ENCODE results near the gene DOCK2. TPM values are rescaled to one million over a fixed set of nuclear protein-coding genes. Genes with fewer than 3 reads are reported as not detected.
A peak's percentile ranks its signal among the peaks of the same experiment; 100 is the strongest.

The DOCK2 gene
- total RNA-seq, 5 donors from 2014 or later (not counting 1 experiment from before 2014, with no cell fraction given) = 168 to 303 (median 197) TPM

DNA sequence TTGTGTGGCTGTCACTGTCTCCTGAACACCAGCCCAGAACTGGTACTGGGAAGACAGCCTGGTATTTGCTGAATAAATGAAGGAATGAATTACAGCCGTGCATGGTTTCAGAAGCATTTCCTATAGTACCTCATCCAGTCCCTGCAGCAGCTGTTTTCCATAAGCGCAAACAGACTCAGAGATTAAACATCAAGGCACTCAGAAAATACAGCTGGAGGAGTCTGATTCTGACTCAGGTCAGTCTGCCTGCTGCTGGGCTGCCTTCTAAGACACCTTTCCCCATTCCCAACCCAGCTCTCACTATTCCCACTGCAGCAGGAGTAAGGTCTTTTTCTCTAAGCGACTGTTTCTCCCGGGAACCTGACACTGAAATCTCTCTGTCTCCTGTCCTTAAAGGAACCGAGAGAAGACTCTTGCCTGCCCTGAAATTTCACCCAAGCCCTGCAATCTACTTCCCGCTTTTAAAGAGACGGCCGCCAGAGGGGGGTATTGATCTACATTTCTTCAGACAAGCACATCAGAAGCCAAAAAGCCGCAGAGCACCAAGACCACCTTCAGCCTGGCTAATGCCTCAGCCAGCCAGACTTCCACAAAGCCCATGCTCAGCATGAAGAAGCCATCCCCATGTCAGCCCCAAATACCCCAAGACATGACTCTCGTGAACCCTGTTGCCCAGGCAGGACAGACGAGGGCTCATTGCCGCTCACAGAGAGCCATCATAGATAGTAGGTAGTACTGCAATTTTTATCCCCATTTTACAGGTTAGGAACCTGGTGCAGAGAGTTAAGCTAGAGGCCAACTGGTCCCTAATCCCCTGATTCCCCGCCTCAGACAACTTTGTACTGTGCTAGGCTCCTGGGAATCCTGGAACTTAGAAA is 463.2 kb downstream of the DOCK2 start:
- peak in 2 of 4 experiments; percentile 44 to 57 for ATAC-seq (replicated peaks in 1 of 4)
- H3K27me3 Mint-ChIP-seq = peaks cover 9 to 13% of the 10 kb centered on the region in 2 donors
- peaks cover 0 to 21% of the 10 kb centered on the region in 2 experiments for H3K27me3 ChIP-seq (replicated peaks in 1 of 2; ENCODE audit: control insufficient read depth in 2 of 2, extremely low read depth in 1 of 2, insufficient read depth in 2 of 2, low read length in 1 of 2)
- ChIA-PET POLR2A (interaction anchor here in 1 of 2 donors (0.5 kb wide), 1 partner anchor 320 kb away, joined by 6 read pairs; no protein-coding TSS in a partner anchor), CTCF (interaction anchor here (0.6 to 2.1 kb wide), 6 partner anchors 116 to 1810 kb away, joined by 3 to 7 read pairs (median 5); no protein-coding TSS in a partner anchor)
- no peak overlapping the region for H3K4me3 ChIP-seq (ENCODE audit: control insufficient read depth in 1 of 2, extremely low read depth in 1 of 2, low read length in 1 of 2)
- H3K4me1 ChIP-seq (ENCODE audit: control insufficient read depth in 1 of 2, extremely low read depth in 1 of 2, insufficient read depth in 2 of 2, low read length in 2 of 2) = peaks cover 0 to 2% of the 10 kb centered on the region in 2 experiments
- H3K27ac ChIP-seq (ENCODE audit: low read length) = no peak overlapping the region
- H3K4me1 Mint-ChIP-seq = peaks cover 1 to 6% (median 1%) of the 10 kb centered on the region in 3 donors
- peaks cover 0 to 4% (median 0%) of the 10 kb centered on the region in 3 donors for H3K9me3 Mint-ChIP-seq
- H3K27ac Mint-ChIP-seq = no peak overlapping the region
- DNase-seq = peak; percentile 16 to 76 (median 57)
- H3K9me3 ChIP-seq = no peaks in the 10 kb centered on the region
- H3K4me3 Mint-ChIP-seq = no peak overlapping the region
- no peaks in the 10 kb centered on the region for H3K36me3 ChIP-seq (ENCODE audit: control insufficient read depth in 2 of 2, extremely low read depth in 1 of 2, insufficient read depth in 1 of 2, low read length in 1 of 2)
- H3K36me3 Mint-ChIP-seq = no peaks in the 10 kb centered on the region
- 21% methylated on average over 4 of the region's 13 CpGs for WGBS (ENCODE audit: insufficient coverage)

DNA sequence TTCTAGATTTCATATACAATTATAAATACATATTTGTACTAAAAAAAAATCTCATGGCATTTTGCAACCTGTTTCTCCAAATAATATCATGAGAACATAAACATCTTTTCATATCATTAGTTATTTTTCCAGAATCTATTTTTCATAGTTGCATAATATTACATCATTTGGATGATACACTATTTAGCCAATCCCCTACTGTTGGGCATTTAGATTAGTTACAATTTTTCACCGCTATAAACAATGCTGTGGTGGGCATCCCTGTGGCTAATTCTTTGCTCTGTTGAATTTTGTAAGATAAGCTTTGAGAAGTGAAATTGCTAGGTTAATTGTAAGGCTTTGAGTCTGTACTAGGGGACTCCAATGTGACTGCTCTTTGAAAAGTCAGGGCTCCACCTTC is 466.4 kb downstream of the DOCK2 start:
- CTCF ChIA-PET = interaction anchor here in 1 of 2 donors (1.0 kb wide), 1 partner anchor 113 kb away, joined by 3 read pairs; no protein-coding TSS in a partner anchor
- Histone ChIP-seq H3K27me3 (replicated peaks in 1 of 2; ENCODE audit: control insufficient read depth in 2 of 2, extremely low read depth in 1 of 2, insufficient read depth in 2 of 2, low read length in 1 of 2) (peaks cover 0 to 33% of the 10 kb centered on the region in 2 experiments), H3K27ac (ENCODE audit: low read length) (no peak overlapping the region), H3K4me1 (ENCODE audit: control insufficient read depth in 1 of 2, extremely low read depth in 1 of 2, insufficient read depth in 2 of 2, low read length in 2 of 2) (peaks cover 0 to 2% of the 10 kb centered on the region in 2 experiments), H3K9me3 (no peaks in the 10 kb centered on the region), H3K4me3 (ENCODE audit: control insufficient read depth in 1 of 2, extremely low read depth in 1 of 2, low read length in 1 of 2) (no peak overlapping the region), H3K36me3 (ENCODE audit: control insufficient read depth in 2 of 2, extremely low read depth in 1 of 2, insufficient read depth in 1 of 2, low read length in 1 of 2) (no peaks in the 10 kb centered on the region)
- H3K4me1 Mint-ChIP-seq = peaks cover 1 to 6% (median 1%) of the 10 kb centered on the region in 3 donors
- no peak overlapping the region for H3K27ac Mint-ChIP-seq
- peaks cover 3 to 15% of the 10 kb centered on the region in 2 donors for H3K27me3 Mint-ChIP-seq
- no peaks in the 10 kb centered on the region for H3K36me3 Mint-ChIP-seq
- no CpG with 5 or more reads among the region's 1 CpG for WGBS (ENCODE audit: insufficient coverage)
- H3K9me3 Mint-ChIP-seq = peaks cover 0 to 4% (median 0%) of the 10 kb centered on the region in 3 donors
- no peak for DNase-seq
- H3K4me3 Mint-ChIP-seq = no peak overlapping the region
- no peak for ATAC-seq (replicated peaks in 1 of 4)
- POLR2A ChIA-PET = no interaction called here

DNA sequence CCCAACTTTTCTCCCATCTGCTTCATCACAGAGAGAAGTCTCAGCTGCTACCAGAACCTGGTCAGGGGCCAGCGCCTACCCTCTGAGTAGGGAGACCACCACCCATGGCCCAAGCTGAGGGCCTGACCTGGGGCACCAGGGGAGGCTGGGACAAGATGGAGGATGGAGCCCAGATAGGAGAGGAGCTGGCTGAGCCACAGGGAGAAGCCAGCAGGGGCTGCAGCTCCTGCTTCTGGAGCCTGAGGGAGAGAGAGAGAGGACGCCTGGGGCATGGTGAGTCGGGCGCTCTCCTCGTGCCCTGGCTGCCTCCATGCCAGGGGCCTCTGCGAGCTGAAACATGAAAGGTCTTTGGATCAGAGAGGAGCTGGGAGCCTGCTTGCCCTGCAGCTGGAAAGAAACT is 467.2 kb downstream of the DOCK2 start:
- Mint-ChIP-seq H3K36me3 (no peaks in the 10 kb centered on the region), H3K27ac (no peak overlapping the region), H3K9me3 (no peaks in the 10 kb centered on the region), H3K4me3 (no peak overlapping the region), H3K27me3 (peaks cover 3 to 15% of the 10 kb centered on the region in 2 donors), H3K4me1 (peaks cover 1 to 6% (median 1%) of the 10 kb centered on the region in 3 donors)
- no peak overlapping the region for H3K4me3 ChIP-seq (ENCODE audit: control insufficient read depth in 1 of 2, extremely low read depth in 1 of 2, low read length in 1 of 2)
- ATAC-seq (replicated peaks in 1 of 4) = no peak
- CTCF ChIA-PET = interaction anchor here in 1 of 2 donors (0.6 kb wide), 1 partner anchor 89 kb away, joined by 3 read pairs; no protein-coding TSS in a partner anchor
- H3K36me3 ChIP-seq (ENCODE audit: control insufficient read depth in 2 of 2, extremely low read depth in 1 of 2, insufficient read depth in 1 of 2, low read length in 1 of 2) = no peaks in the 10 kb centered on the region
- POLR2A ChIA-PET = no interaction called here
- H3K27ac ChIP-seq (ENCODE audit: low read length) = no peak overlapping the region
- peaks cover 0 to 33% of the 10 kb centered on the region in 2 experiments for H3K27me3 ChIP-seq (replicated peaks in 1 of 2; ENCODE audit: control insufficient read depth in 2 of 2, extremely low read depth in 1 of 2, insufficient read depth in 2 of 2, low read length in 1 of 2)
- H3K9me3 ChIP-seq = no peaks in the 10 kb centered on the region
- 96% methylated on average over 4 of the region's 6 CpGs for WGBS (ENCODE audit: insufficient coverage)
- H3K4me1 ChIP-seq (ENCODE audit: control insufficient read depth in 1 of 2, extremely low read depth in 1 of 2, insufficient read depth in 2 of 2, low read length in 2 of 2) = peaks cover 0 to 2% of the 10 kb centered on the region in 2 experiments
- no peak for DNase-seq

DNA sequence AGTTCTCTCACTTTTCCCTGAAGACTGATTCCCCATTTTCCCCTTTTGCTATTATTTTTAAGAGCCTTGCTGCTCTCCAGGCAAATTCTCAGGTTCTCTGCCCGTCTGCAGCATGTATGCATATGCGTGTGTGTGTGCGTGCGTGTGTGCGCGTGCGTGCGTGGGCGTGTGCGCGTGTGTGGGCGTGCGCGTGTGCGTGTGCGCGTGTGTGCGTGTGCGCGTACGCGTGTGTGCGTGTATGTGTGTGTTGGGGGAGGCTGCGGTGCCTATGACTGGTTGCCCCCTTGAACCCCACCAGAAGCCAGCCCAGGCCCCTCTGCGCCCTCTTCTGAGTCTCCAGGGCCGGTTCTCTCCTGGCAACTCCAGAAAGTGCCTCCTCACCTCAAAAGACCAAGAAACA is 467.6 kb downstream of the DOCK2 start:
- no peaks in the 10 kb centered on the region for H3K36me3 ChIP-seq (ENCODE audit: control insufficient read depth in 2 of 2, extremely low read depth in 1 of 2, insufficient read depth in 1 of 2, low read length in 1 of 2)
- WGBS (ENCODE audit: insufficient coverage) = 50% methylated on average over 1 of the region's 26 CpGs
- DNase-seq (no peak), ATAC-seq (replicated peaks in 1 of 4) (no peak)
- H3K9me3 ChIP-seq = no peaks in the 10 kb centered on the region
- peaks cover 0 to 33% of the 10 kb centered on the region in 2 experiments for H3K27me3 ChIP-seq (replicated peaks in 1 of 2; ENCODE audit: control insufficient read depth in 2 of 2, extremely low read depth in 1 of 2, insufficient read depth in 2 of 2, low read length in 1 of 2)
- POLR2A ChIA-PET = no interaction called here
- peaks cover 0 to 2% of the 10 kb centered on the region in 2 experiments for H3K4me1 ChIP-seq (ENCODE audit: control insufficient read depth in 1 of 2, extremely low read depth in 1 of 2, insufficient read depth in 2 of 2, low read length in 2 of 2)
- no peak overlapping the region for H3K27ac ChIP-seq (ENCODE audit: low read length)
- H3K4me1 Mint-ChIP-seq = peaks cover 1 to 6% (median 1%) of the 10 kb centered on the region in 3 donors
- H3K27ac Mint-ChIP-seq = no peak overlapping the region
- H3K9me3 Mint-ChIP-seq = no peaks in the 10 kb centered on the region
- peaks cover 3 to 15% of the 10 kb centered on the region in 2 donors for H3K27me3 Mint-ChIP-seq
- CTCF ChIA-PET = interaction anchor here in 1 of 2 donors (0.6 kb wide), 1 partner anchor 90 kb away, joined by 3 read pairs; no protein-coding TSS in a partner anchor
- no peak overlapping the region for H3K4me3 Mint-ChIP-seq
- no peaks in the 10 kb centered on the region for H3K36me3 Mint-ChIP-seq
- no peak overlapping the region for H3K4me3 ChIP-seq (ENCODE audit: control insufficient read depth in 1 of 2, extremely low read depth in 1 of 2, low read length in 1 of 2)

DNA sequence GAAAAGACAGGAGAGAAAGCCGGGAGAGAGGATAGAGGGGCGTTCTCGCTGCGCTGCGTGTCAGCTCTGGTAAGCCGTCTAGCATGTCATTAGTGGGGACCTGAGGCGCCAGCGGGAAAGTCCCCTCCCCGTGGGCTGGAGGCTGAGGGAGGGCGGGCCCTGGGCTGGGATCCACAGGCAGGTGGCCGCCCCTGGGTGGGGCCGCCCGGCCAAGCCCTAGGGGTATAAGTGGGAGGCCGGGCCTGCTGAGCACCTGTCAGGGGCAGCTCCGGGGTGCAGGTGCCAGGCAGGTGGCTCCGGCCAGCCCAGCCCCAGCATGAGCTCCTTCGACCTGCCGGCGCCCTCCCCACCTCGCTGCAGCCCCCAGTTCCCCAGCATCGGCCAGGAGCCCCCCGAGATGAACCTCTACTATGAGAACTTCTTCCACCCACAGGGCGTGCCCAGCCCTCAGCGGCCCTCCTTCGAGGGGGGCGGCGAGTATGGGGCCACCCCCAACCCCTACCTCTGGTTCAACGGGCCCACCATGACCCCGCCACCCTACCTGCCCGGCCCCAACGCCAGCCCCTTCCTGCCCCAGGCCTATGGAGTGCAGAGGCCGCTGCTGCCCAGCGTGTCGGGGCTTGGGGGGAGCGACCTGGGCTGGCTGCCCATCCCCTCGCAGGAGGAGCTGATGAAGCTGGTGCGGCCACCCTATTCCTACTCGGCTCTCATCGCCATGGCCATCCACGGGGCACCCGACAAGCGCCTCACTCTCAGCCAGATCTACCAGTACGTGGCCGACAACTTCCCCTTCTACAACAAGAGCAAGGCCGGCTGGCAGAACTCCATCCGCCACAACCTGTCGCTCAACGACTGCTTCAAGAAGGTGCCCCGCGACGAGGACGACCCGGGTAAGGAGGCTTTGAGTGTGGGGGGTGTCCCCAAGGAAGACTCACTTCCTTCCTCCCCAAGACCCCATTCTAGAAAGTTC is 468.9 kb downstream of the DOCK2 start, which contains the start of gene FOXI1:
TSS of gene FOXI1 (plus strand) at position 256 of the 970 bp plus-strand sequence. CDS start at position 317, 61 bp downstream.
- ChIA-PET POLR2A (no interaction called here), CTCF (no interaction called here)
- no peak for ATAC-seq (replicated peaks in 1 of 4)
- Histone ChIP-seq H3K4me3 (ENCODE audit: control insufficient read depth in 1 of 2, extremely low read depth in 1 of 2, low read length in 1 of 2) (no peak within 1 kb of the TSS), H3K4me1 (ENCODE audit: control insufficient read depth in 1 of 2, extremely low read depth in 1 of 2, insufficient read depth in 2 of 2, low read length in 2 of 2) (no peaks in the 10 kb centered on the region), H3K27ac (ENCODE audit: low read length) (no peak within 1 kb of the TSS), H3K9me3 (no peaks in the 10 kb centered on the region), H3K27me3 (replicated peaks in 1 of 2; ENCODE audit: control insufficient read depth in 2 of 2, extremely low read depth in 1 of 2, insufficient read depth in 2 of 2, low read length in 1 of 2) (peaks cover 0 to 29% of the 10 kb centered on the region in 2 experiments), H3K36me3 (ENCODE audit: control insufficient read depth in 2 of 2, extremely low read depth in 1 of 2, insufficient read depth in 1 of 2, low read length in 1 of 2) (no peaks in the 10 kb centered on the region)
- Mint-ChIP-seq H3K4me3 (no peak within 1 kb of the TSS), H3K27me3 (peaks cover 3 to 10% of the 10 kb centered on the region in 2 donors), H3K27ac (no peak within 1 kb of the TSS), H3K4me1 (no peaks in the 10 kb centered on the region), H3K36me3 (no peaks in the 10 kb centered on the region), H3K9me3 (no peaks in the 10 kb centered on the region)
- WGBS (ENCODE audit: insufficient coverage) = 66% methylated on average over 32 of the region's 53 CpGs
- DNase-seq = no peak

DNA sequence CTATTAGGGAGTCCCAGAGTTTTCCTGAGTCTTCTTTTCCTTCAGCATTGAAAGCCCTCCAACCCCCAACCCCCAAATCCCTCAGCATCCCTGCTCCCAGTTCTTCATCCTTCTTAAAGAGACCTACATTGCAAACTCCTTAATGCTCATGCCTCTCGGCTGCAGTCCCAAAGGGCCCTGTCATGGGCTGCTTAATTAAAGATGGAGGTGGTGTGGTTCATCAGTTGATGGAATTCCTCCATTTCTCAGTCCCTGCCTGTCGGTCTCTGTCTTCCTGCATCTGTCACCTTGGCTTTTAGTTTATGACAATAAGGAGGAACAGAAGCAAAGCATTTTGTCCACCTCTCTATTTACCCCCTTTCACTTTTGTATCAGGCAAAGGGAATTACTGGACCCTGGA is 470.6 kb downstream of the DOCK2 start:
- Histone ChIP-seq H3K27me3 (replicated peaks in 1 of 2; ENCODE audit: control insufficient read depth in 2 of 2, extremely low read depth in 1 of 2, insufficient read depth in 2 of 2, low read length in 1 of 2) (peaks cover 0 to 34% of the 10 kb centered on the region in 2 experiments), H3K4me3 (ENCODE audit: control insufficient read depth in 1 of 2, extremely low read depth in 1 of 2, low read length in 1 of 2) (no peak overlapping the region), H3K27ac (ENCODE audit: low read length) (no peak overlapping the region), H3K4me1 (ENCODE audit: control insufficient read depth in 1 of 2, extremely low read depth in 1 of 2, insufficient read depth in 2 of 2, low read length in 2 of 2) (no peaks in the 10 kb centered on the region), H3K36me3 (ENCODE audit: control insufficient read depth in 2 of 2, extremely low read depth in 1 of 2, insufficient read depth in 1 of 2, low read length in 1 of 2) (no peaks in the 10 kb centered on the region), H3K9me3 (no peaks in the 10 kb centered on the region)
- Mint-ChIP-seq H3K36me3 (no peaks in the 10 kb centered on the region), H3K27ac (no peak overlapping the region), H3K9me3 (no peaks in the 10 kb centered on the region), H3K27me3 (peaks cover 8 to 13% of the 10 kb centered on the region in 2 donors), H3K4me3 (no peak overlapping the region), H3K4me1 (no peaks in the 10 kb centered on the region)
- ChIA-PET POLR2A (no interaction called here), CTCF (no interaction called here)
- no peak for DNase-seq
- ATAC-seq (replicated peaks in 1 of 4) = no peak
- no CpG with 5 or more reads among the region's 2 CpGs for WGBS (ENCODE audit: insufficient coverage)
